MCF 10A (cell line): ENCODE measurements around the gene DIO3. TPM values are rescaled to one million over a fixed set of nuclear protein-coding genes. Genes with fewer than 3 reads are reported as not detected.

Source experiments
- BruUV-seq: library from RNA; stranded (reverse); fragments of 400-500 nt; replicated peaks from 2 replicates; lab custom pipeline; 2021; lab: Mats Ljungman, UMichigan
- CTCF ChIA-PET: fragments of 300-600 bp; sonication (Branson Sonifier 250); formaldehyde crosslinking; extraction: SDS; loops from one replicate; lab custom pipeline; 2021; ENCODE audit warnings: antibody characterized with exemption, inconsistent platforms; lab: Yijun Ruan, JAX
- POLR2A ChIA-PET: fragments of 300-600, 350-650 bp; sonication (Branson Sonifier 250); formaldehyde crosslinking; extraction: SDS; loops from one replicate; lab custom pipeline; 2020; ENCODE audit warnings: antibody characterized with exemption, inconsistent platforms; lab: Yijun Ruan, JAX
- DNase-seq: peaks from one replicate; pipeline ENCODE4 v3.0.0-alpha.2; 2018; ENCODE audit not compliant: unreplicated experiment
- H3K27ac Mint-ChIP-seq: one replicate; pipeline ENCODE4 v1.8.0; 2022; ENCODE audit warnings: mild to moderate bottlenecking, low read depth, mixed read lengths; ENCODE audit not compliant: unreplicated experiment
- H3K27me3 Mint-ChIP-seq: one replicate; pipeline ENCODE4 v1.8.0; 2022; ENCODE audit warnings: mixed read lengths; ENCODE audit not compliant: insufficient read depth, unreplicated experiment
- H3K36me3 Mint-ChIP-seq: one replicate; pipeline ENCODE4 v1.8.0; 2022; ENCODE audit warnings: mild to moderate bottlenecking, moderate library complexity, mixed read lengths; ENCODE audit not compliant: insufficient read depth, unreplicated experiment
- H3K4me1 Mint-ChIP-seq: one replicate; pipeline ENCODE4 v1.8.0; 2022; ENCODE audit warnings: mixed read lengths; ENCODE audit not compliant: insufficient read depth, unreplicated experiment
- H3K4me3 Mint-ChIP-seq: one replicate; pipeline ENCODE4 v1.8.0; 2022; ENCODE audit warnings: mild to moderate bottlenecking, moderate library complexity, mixed read lengths; ENCODE audit not compliant: unreplicated experiment
- H3K9me3 Mint-ChIP-seq: one replicate; pipeline ENCODE4 v1.8.0; 2022; ENCODE audit warnings: mixed read lengths; ENCODE audit not compliant: unreplicated experiment
- CTCF ChIP-seq: fragments of 200-600 bp; IDR thresholded peaks from one replicate; pipeline ENCODE4 v1.8.0; 2022; ENCODE audit warnings: antibody characterized with exemption, mild to moderate bottlenecking; ENCODE audit not compliant: unreplicated experiment
- intact Hi-C: fragments of 100-400 bp; cut with micrococcal nuclease; formaldehyde crosslinking; loops from 2 replicates; pipeline ENCODE4 v1.14.1; 2022
- total RNA-seq: library from RNA; stranded (reverse); gene quantifications from 2 replicates; pipeline ENCODE4 v1.2.3, GENCODE V29; 2022

Gene DIO3
- total RNA-seq, 1 experiment from 2014 or later, result not detected

DNA sequence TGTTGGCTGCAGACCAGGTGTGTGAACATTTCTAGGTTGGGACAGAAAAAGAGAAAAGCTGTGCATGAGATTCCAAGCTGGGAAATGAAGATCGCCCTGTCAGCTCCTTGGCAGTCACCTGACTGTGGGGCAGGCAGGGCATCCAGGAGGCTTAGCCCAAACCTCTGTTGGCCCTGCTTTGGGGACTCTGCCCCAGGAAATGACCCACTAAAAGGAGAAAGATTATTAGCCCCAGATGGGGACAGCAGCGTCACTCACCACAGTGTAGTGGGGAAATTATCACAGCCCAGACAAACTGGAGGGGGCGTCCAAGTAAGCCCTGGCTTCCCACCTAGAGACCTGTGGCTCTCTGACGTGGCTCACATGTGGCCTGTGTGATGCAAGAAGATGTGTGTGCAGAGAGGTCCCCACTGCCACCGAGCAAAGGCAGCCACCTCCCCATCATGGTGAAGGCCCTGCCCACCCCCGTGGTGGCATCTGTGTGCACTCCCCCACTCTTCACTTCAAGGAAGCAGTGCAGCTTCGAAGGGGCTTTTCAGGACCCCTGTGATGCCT, 39.1 kb downstream of the DIO3 start:
- no peaks in the 10 kb centered on the region for H3K36me3 Mint-ChIP-seq
- no TSS peak for BruUV-seq
- no peak overlapping the region for H3K27ac Mint-ChIP-seq
- H3K4me1 Mint-ChIP-seq, result peaks cover 3% of the 10 kb centered on the region
- H3K27me3 Mint-ChIP-seq, result peaks cover 7% of the 10 kb centered on the region
- ChIA-PET POLR2A (no interaction called here), CTCF (no interaction called here)
- H3K9me3 Mint-ChIP-seq, result peaks cover 7% of the 10 kb centered on the region
- intact Hi-C loops, result no loop called here
- no peak overlapping the region for H3K4me3 Mint-ChIP-seq
- DNase-seq, result no peak
- TF ChIP-seq CTCF, result no peak

GRCh38 chr14:101600891-101601605, 39.8 kb downstream of the DIO3 start:
- Mint-ChIP-seq H3K9me3 (peaks cover 7% of the 10 kb centered on the region), H3K27me3 (peaks cover 14% of the 10 kb centered on the region), H3K36me3 (no peaks in the 10 kb centered on the region), H3K4me3 (no peak overlapping the region), H3K27ac (no peak overlapping the region), H3K4me1 (peaks cover 5% of the 10 kb centered on the region)
- intact Hi-C loops, result no loop called here
- POLR2A ChIA-PET, result no interaction called here
- BruUV-seq, result no TSS peak
- no peak for TF ChIP-seq CTCF
- DNase-seq, result no peak
- CTCF ChIA-PET, result no interaction called here

GRCh38 chr14:101601606-101602465, 40.5 kb downstream of the DIO3 start:
- Mint-ChIP-seq H3K9me3 (peaks cover 7% of the 10 kb centered on the region), H3K36me3 (no peaks in the 10 kb centered on the region), H3K4me1 (peaks cover 5% of the 10 kb centered on the region), H3K4me3 (no peak overlapping the region), H3K27ac (no peak overlapping the region), H3K27me3 (peaks cover 22% of the 10 kb centered on the region)
- no TSS peak for BruUV-seq
- DNase-seq, result no peak
- ChIA-PET POLR2A (interaction anchor here (0.6 kb wide), 1 partner anchor 881 kb away, joined by 3 read pairs; no protein-coding TSS in a partner anchor), CTCF (no interaction called here)
- intact Hi-C loops, result no loop called here
- TF ChIP-seq CTCF, result no peak

GRCh38 chr14:101602466-101602840, 41.2 kb downstream of the DIO3 start:
- Mint-ChIP-seq H3K27ac (no peak overlapping the region), H3K36me3 (no peaks in the 10 kb centered on the region), H3K27me3 (peaks cover 24% of the 10 kb centered on the region), H3K9me3 (peaks cover 7% of the 10 kb centered on the region), H3K4me1 (peaks cover 5% of the 10 kb centered on the region), H3K4me3 (no peak overlapping the region)
- BruUV-seq, result no TSS peak
- intact Hi-C loops, result no loop called here
- POLR2A ChIA-PET, result interaction anchor here (0.6 kb wide), 1 partner anchor 882 kb away, joined by 3 read pairs; no protein-coding TSS in a partner anchor
- TF ChIP-seq CTCF, result no peak
- no peak for DNase-seq
- CTCF ChIA-PET, result no interaction called here
